Fibroblast of skin of right quadriceps (primary cell): ENCODE data around the gene HPDL.
"Not testable (repeated sequence)": the region's sequence is repeated elsewhere in the genome, so short reads cannot be mapped to it uniquely, and the experiment has no call there.

Experiments
- DNase-seq: peaks from one replicate; pipeline ENCODE4 v3.0.0-alpha.2; 2013

HPDL gene

GRCh38 chr1:45326627-45327623 lies at the start of gene HPDL:
TSS of gene HPDL (plus strand) at chr1:45326895. CDS start at chr1:45327149, 254 bp downstream.
- DNase-seq = peak; percentile 60

- DNase-seq = no peak
Measured at GRCh38 chr1:45282351-45282750, 44.3 kb upstream of the HPDL start.

GRCh38 chr1:45284858-45285257 lies 41.8 kb upstream of the HPDL start:
- DNase-seq = not testable (repeated sequence)

- DNase-seq = not testable (repeated sequence)
Measured at GRCh38 chr1:45286521-45286920, 40.2 kb upstream of the HPDL start.

GRCh38 chr1:45291002-45291401 lies 35.7 kb upstream of the HPDL start:
- not testable (repeated sequence) for DNase-seq

- DNase-seq = no peak
Measured at GRCh38 chr1:45291716-45292115, 35.0 kb upstream of the HPDL start.

GRCh38 chr1:45297666-45298356 lies 28.9 kb upstream of the HPDL start:
- DNase-seq = no peak

- DNase-seq = no peak
Measured at GRCh38 chr1:45299296-45299695, 27.4 kb upstream of the HPDL start.

- DNase-seq = peak; percentile 67
Measured at GRCh38 chr1:45299981-45300668, 26.6 kb upstream of the HPDL start.

GRCh38 chr1:45300669-45300997 lies 26.1 kb upstream of the HPDL start:
- DNase-seq = no peak

- DNase-seq = no peak
Measured at GRCh38 chr1:45302505-45303150, 24.1 kb upstream of the HPDL start.

GRCh38 chr1:45303520-45304310 lies 23.0 kb upstream of the HPDL start:
- DNase-seq = peak; percentile 98

GRCh38 chr1:45304311-45305081 lies 22.2 kb upstream of the HPDL start:
- DNase-seq = peak; percentile 21

GRCh38 chr1:45305231-45305630 lies 21.5 kb upstream of the HPDL start:
- DNase-seq = no peak

GRCh38 chr1:45306319-45306718 lies 20.4 kb upstream of the HPDL start:
- peak; percentile 49 for DNase-seq

GRCh38 chr1:45306905-45307304 lies 19.8 kb upstream of the HPDL start:
- no peak for DNase-seq

- DNase-seq = no peak
Measured at GRCh38 chr1:45314266-45314665, 12.4 kb upstream of the HPDL start.

- no peak for DNase-seq
Measured at GRCh38 chr1:45317166-45317565, 9.5 kb upstream of the HPDL start.

GRCh38 chr1:45319761-45320160 lies 6.9 kb upstream of the HPDL start:
- DNase-seq = no peak

GRCh38 chr1:45321444-45321843 lies 5.3 kb upstream of the HPDL start:
- no peak for DNase-seq

GRCh38 chr1:45322486-45323040 lies 4.1 kb upstream of the HPDL start:
- no peak for DNase-seq
